Prostate gland (tissue), 2 donors: ENCODE data around the gene DTNB. TPM values are rescaled to one million over a fixed set of nuclear protein-coding genes. Genes with fewer than 3 reads are reported as not detected.
A peak's percentile ranks its signal among the peaks of the same experiment; 100 is the strongest.

ENCODE experiments used
- DNase-seq: peaks from one replicate; pipeline ENCODE4 v3.0.0-alpha.2; 2019; ENCODE audit warnings: low spot score
- H3K27ac ChIP-seq, 2 donors: fragments of 200-600 bp; sonication (generic); 2 replicates each; pipeline ENCODE4 v1.5.1; 2017 to 2019
- H3K27me3 ChIP-seq: fragments of 200-600 bp; sonication (generic); replicated peaks from 2 replicates; pipeline ENCODE4 v1.5.1; 2019; ENCODE audit not compliant: insufficient read depth
- H3K36me3 ChIP-seq, 2 donors: fragments of 200-600 bp; sonication (generic); 1 replicate in 1 of 2; 2 replicates in 1 of 2; pipeline versions ENCODE4 v1.5.1 to v1.8.1; 2017 to 2019
- H3K4me1 ChIP-seq: fragments of 200-600 bp; sonication (generic); replicated peaks from 2 replicates; pipeline ENCODE4 v1.5.1; 2019
- H3K4me3 ChIP-seq, 2 donors: fragments of 200-600 bp; sonication (generic); 2 replicates each; pipeline ENCODE4 v1.5.1; 2017 to 2019
- H3K9me3 ChIP-seq: fragments of 200-600 bp; sonication (generic); 2 replicates; pipeline ENCODE4 v1.5.1; 2017
- CTCF ChIP-seq, 4 experiments: fragments of 200-600 bp in 2 of 4; fragments of 450-650 bp in 2 of 4; sonication (generic) in 2 of 4; IDR thresholded peaks; 1 replicate in 3 of 4; 2 replicates in 1 of 4; pipeline ENCODE4 v1.5.1; 2016 to 2019; ENCODE audit warnings: antibody characterized with exemption in 4 of 4, mild to moderate bottlenecking in 2 of 4, moderate library complexity in 2 of 4
- POLR2A ChIP-seq: fragments of 450-650 bp; IDR thresholded peaks from one replicate; pipeline ENCODE4 v1.6.1; 2016; ENCODE audit warnings: antibody characterized with exemption, mild to moderate bottlenecking
- POLR2AphosphoS5 ChIP-seq: sonication (generic); formaldehyde crosslinking; IDR thresholded peaks from one replicate; pipeline ENCODE4 v1.6.1; 2017; ENCODE audit warnings: antibody characterized with exemption
- WGBS: methylation state at CpG from one replicate; pipeline ENCODE4 v1.1.5; 2018; 5-methylcytosine and 5-hydroxymethylcytosine counted together
- intact Hi-C: fragments of 100-400 bp; cut with DNase I; formaldehyde crosslinking; loops from one replicate; pipeline ENCODE4 v1.14.2; 2022
- total RNA-seq, 2 donors: library from RNA; depleted of rRNA; stranded (reverse); fragments of >200 nt; gene quantifications; one replicate each; pipeline ENCODE4 v1.1.0, GENCODE V29; 2016

Gene DTNB
- total RNA-seq, 2 donors from 2014 or later, result 47.0 to 61.9 TPM

GRCh38 chr2:25483607-25484266 is 189.6 kb downstream of the DTNB start:
- Histone ChIP-seq H3K27ac (no peak overlapping the region), H3K9me3 (no peaks in the 10 kb centered on the region), H3K36me3 (no peaks in the 10 kb centered on the region), H3K27me3 (no peaks in the 10 kb centered on the region), H3K4me1 (no peaks in the 10 kb centered on the region), H3K4me3 (no peak overlapping the region)
- DNase-seq, result no peak
- intact Hi-C loops, result no loop called here
- no peak for TF ChIP-seq POLR2AphosphoS5
- TF ChIP-seq CTCF (IDR thresholded peaks at IDR 0.05), result no peak
- TF ChIP-seq POLR2A, result no peak
- WGBS, result 96% methylated on average over 2 of the region's 2 CpGs

GRCh38 chr2:25482341-25482740 is 191.0 kb downstream of the DTNB start:
- 53% methylated on average over 5 of the region's 5 CpGs for WGBS
- TF ChIP-seq CTCF (IDR thresholded peaks at IDR 0.05), result no peak
- no peak for TF ChIP-seq POLR2A
- TF ChIP-seq POLR2AphosphoS5, result no peak
- intact Hi-C loops, result no loop called here

GRCh38 chr2:25481381-25482300 is 191.7 kb downstream of the DTNB start:
- H3K4me1 ChIP-seq, result no peaks in the 10 kb centered on the region
- H3K9me3 ChIP-seq, result no peaks in the 10 kb centered on the region
- no peak for TF ChIP-seq POLR2A
- peak; percentile 33 for TF ChIP-seq POLR2AphosphoS5
- DNase-seq, result no peak
- WGBS, result 42% methylated on average over 4 of the region's 4 CpGs
- no peak overlapping the region for H3K27ac ChIP-seq
- no peaks in the 10 kb centered on the region for H3K27me3 ChIP-seq
- H3K36me3 ChIP-seq, result no peaks in the 10 kb centered on the region
- intact Hi-C loops, result no loop called here
- H3K4me3 ChIP-seq, result no peak overlapping the region

More at GRCh38 chr2:25482341-25482740, 191.0 kb downstream of the DTNB start:
- Histone ChIP-seq H3K27me3 (no peaks in the 10 kb centered on the region), H3K4me1 (no peaks in the 10 kb centered on the region), H3K27ac (peak overlapping the region in 1 of 2 donors; percentile 11), H3K4me3 (no peak overlapping the region), H3K9me3 (no peaks in the 10 kb centered on the region), H3K36me3 (no peaks in the 10 kb centered on the region)
- DNase-seq, result no peak

GRCh38 chr2:25480561-25480960 is 192.8 kb downstream of the DTNB start:
- DNase-seq, result no peak
- Histone ChIP-seq H3K36me3 (no peaks in the 10 kb centered on the region), H3K9me3 (no peaks in the 10 kb centered on the region), H3K4me1 (no peaks in the 10 kb centered on the region), H3K4me3 (no peak overlapping the region), H3K27ac (no peak overlapping the region), H3K27me3 (no peaks in the 10 kb centered on the region)
- intact Hi-C loops, result no loop called here
- WGBS, result 68% methylated on average over 7 of the region's 7 CpGs
- TF ChIP-seq POLR2A (no peak), CTCF (IDR thresholded peaks at IDR 0.05) (no peak), POLR2AphosphoS5 (no peak)

GRCh38 chr2:25479761-25480160 is 193.6 kb downstream of the DTNB start:
- Histone ChIP-seq H3K9me3 (no peaks in the 10 kb centered on the region), H3K36me3 (no peaks in the 10 kb centered on the region), H3K27me3 (no peaks in the 10 kb centered on the region), H3K4me3 (no peak overlapping the region), H3K27ac (no peak overlapping the region), H3K4me1 (no peaks in the 10 kb centered on the region)
- DNase-seq, result peak; percentile 79
- WGBS, result 41% methylated on average over 5 of the region's 5 CpGs
- intact Hi-C loops, result no loop called here
- TF ChIP-seq POLR2AphosphoS5 (peak; percentile 61), POLR2A (no peak)
